GM19193 (cell line): ENCODE measurements around the gene DAPK1.

ENCODE experiments used
- POLR2A ChIP-seq: IDR thresholded peaks from 4 replicates; pipeline ENCODE4 v1.6.1; 2011; ENCODE audit not compliant: insufficient read depth, insufficient read length; ENCODE audit errors: extremely low read depth

The DAPK1 gene

GRCh38 chr9:87682085-87682484, 184.4 kb downstream of the DAPK1 start:
- TF ChIP-seq POLR2A, result no peak

- no peak for TF ChIP-seq POLR2A
Measured at GRCh38 chr9:87682618-87683017, 185.0 kb downstream of the DAPK1 start.

- TF ChIP-seq POLR2A, result no peak
Measured at GRCh38 chr9:87683751-87684626, 186.3 kb downstream of the DAPK1 start.

- no peak for TF ChIP-seq POLR2A
Measured at GRCh38 chr9:87684627-87685219, 187.1 kb downstream of the DAPK1 start.

DNA sequence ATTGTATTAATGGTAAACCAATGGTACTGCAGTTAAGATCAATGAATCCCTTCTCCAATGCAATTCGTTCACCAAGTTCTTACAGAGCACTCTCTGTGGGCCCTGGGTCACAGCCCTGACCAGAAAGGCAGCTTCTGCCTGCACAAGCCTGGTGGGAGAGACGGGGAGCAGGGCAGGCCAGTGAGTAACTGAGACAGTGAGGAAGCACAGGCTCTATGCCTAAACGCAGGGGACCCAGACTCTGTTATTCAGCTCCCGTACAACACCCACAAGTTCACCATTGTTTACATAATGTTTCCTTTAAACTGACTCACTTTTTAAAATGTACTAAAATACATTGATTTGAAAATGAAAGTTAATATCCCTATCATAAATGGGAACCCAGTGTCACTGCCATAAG, 187.8 kb downstream of the DAPK1 start:
- TF ChIP-seq POLR2A, result no peak

- TF ChIP-seq POLR2A, result no peak
Measured at GRCh38 chr9:87685871-87686519, 188.3 kb downstream of the DAPK1 start.

DNA sequence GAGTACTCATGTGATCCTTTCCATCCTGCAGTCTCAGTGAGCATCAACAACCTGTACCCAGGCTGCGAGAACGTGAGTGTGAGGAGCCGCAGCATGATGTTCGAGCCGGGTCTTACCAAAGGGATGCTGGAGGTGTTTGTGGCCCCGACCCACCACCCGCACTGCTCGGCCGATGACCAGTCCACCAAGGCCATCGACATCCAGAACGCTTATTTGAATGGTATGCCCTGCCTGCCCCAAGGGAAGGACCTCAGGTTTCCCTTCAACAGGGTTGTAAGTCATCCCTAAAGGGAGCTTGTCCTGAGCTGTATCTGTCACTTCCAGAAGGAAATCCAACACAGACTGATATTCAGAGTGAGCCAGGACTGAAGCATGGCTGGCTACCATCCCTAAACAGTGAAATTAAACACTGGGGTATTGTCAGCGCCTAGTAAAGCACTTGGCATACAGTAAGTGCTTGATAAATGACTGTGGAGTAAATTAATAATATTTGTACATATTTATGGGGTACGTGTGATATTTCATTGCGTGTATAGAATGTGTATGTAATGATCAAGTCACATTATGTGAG, 188.9 kb downstream of the DAPK1 start:
- no peak for TF ChIP-seq POLR2A

GRCh38 chr9:87687207-87687606, 189.5 kb downstream of the DAPK1 start:
- TF ChIP-seq POLR2A, result no peak

DNA sequence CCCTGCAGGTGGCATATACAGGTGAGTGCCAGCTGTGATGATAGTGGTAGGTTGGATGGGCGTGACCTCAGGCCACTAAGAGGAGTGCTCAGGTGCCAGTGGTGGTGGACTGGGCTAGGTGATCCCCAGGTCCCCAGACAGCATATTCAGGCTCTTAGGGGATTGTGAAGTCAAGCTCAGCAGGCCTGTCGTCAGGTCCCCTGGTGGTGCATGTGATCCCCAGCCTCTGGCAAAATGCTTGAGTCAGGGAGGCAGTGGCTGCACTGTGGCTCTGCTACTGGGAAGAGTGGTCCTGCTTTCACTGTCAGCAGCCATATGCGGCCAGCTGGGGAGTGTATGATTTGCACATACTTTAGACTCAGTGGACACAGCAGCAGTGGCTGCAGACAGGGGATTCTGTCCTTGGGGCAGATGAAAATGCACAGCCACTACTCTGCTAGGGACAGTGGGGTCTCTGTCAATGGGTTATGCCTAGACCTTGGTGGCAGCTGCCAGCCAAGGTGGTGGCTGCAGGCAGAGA, 196.6 kb downstream of the DAPK1 start:
- TF ChIP-seq POLR2A, result no peak

- TF ChIP-seq POLR2A, result no peak
Measured at GRCh38 chr9:87695523-87695922, 197.9 kb downstream of the DAPK1 start.

DNA sequence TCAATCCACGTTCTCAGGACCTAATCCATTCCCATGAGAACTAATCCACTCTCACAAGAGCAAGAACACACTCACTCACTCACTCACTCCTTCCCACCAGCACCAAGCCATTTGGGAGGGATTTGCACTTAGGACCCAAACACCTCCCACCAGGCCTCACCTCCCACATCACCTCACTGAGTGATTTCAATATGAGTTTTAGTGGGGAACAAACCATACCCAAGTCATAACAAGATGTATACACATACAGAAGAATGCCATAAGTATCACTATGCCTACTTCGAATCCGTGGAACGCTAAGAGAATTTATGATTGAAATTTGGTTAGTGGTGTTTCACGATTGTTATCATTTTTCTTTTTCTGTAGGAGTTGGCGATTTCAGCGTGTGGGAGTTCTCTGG, 199.0 kb downstream of the DAPK1 start:
- TF ChIP-seq POLR2A, result no peak

DNA sequence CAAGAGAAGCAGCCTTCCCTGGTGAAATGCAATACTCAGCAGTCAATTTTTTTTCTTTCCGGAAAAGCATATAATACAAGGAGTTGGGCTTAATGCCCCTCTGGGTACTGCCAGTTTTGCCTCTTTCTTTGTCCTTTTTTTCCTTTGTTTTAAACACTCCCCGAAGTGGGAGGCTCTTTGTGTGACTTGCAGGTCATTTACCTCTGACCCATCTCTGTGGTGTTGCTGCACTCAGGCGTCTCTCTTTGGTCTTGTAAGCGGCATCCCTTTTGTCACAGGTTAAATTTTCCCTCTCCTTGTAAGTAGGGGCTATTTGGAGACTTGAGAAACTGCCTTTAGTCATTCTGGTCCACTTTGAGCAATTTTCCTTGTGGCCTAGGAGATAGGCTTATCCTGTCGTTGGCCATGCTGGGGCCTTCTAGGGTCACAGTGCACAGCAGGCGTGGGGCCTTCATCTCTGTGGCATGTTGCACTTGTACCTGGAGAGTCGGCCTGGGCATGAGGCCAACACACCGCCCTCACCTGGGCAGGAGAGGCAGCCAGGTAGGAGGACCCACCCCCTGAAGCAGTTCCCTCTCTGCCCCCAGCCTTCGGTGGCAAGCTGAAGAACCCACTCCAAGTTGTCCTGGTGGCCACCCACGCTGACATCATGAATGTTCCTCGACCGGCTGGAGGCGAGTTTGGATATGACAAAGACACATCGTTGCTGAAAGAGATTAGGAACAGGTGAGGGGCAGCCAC, 200.6 kb downstream of the DAPK1 start:
- no peak for TF ChIP-seq POLR2A

- TF ChIP-seq POLR2A, result no peak
Measured at GRCh38 chr9:87699835-87700234, 202.2 kb downstream of the DAPK1 start.

- no peak for TF ChIP-seq POLR2A
Measured at GRCh38 chr9:87701491-87701890, 203.8 kb downstream of the DAPK1 start.
